NCI-H2029 (cell line): ENCODE results near the gene HERC6.
"Not testable (repeated sequence)": the region's sequence is repeated elsewhere in the genome, so short reads cannot be mapped to it uniquely, and the experiment has no call there.

ENCODE experiments used
- DNase-seq: peaks from one replicate; lab custom pipeline; 2025; lab: John Stamatoyannopoulos, UW

HERC6 gene

DNA sequence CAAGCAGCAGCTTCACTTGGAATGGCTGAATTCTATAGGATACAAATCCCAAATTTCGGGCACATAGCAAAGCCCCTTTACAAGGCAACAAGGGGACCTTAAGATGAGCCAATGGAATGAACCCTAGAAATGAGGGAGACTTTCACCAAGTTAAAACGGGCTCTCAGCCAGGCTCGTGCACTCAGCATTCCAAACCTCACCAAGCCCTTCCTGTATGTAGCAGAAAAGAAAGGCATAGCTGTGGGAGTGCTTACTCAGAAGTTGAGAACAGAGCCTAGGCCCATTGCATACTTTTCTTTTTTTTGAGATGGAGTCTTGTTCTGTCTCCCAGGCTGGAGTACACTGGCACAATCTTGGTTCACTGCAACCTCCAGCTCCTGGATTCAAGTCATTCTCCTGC lies 67.5 kb downstream of the HERC6 start:
- no peak for DNase-seq

DNA sequence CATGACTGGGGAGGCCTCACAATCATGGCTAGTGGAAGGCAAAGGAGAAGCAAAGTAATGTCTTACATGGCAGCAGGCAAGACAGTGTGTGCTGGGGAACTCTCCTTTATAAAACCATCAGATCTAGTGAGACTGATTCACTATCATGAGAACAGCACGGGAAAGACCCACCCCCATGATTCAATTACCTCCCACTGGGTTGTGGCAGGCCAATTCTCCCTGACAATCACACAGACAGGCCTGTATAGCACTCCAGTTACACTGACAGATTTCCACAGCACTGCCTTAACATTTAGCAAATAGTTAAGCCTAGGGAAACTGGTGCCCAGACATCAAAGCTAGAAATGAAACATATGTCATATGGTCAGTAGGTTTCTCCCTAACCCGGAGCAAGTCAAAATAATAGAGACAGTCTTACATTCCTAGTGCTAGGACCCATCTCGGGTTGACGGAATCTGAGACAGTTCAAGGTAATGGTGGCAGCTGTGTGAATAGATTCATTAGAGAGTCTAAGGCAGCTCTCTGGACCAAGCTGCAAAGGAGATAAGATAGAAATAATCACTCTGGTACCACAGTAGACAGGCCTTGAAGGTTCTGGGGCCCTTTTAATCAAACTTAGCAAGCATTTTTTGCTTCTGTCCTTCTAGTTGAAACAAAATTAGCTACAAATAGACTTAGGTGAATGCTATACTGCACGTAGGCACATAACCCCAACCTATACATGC lies 68.9 kb downstream of the HERC6 start:
- DNase-seq = no peak

DNA sequence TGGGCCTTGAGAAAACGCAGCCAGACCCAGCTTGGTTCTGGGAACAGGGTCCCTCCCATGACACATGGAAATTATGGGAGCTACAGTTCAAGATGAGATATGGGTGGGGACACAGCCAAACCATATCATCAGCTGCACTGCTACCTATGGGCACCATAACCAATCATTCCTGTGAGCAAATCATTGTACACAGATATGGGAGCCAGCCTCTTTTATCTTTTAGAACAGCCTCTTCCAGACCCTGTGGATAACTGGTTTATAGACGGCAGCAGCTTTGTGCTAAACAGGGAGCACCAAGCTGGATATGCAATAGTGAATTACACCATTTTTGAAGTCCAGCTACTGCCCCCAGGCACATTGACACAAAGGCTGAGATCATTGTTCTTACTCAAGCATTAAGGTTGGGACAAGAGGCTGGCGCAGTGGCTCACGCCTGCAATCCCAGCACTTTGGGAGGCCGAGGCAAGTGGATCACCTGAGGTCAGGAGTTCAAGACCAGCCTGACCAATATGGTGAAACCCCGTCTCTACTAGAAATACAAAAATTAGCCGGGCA lies 69.6 kb downstream of the HERC6 start:
- not testable (repeated sequence) for DNase-seq

DNA sequence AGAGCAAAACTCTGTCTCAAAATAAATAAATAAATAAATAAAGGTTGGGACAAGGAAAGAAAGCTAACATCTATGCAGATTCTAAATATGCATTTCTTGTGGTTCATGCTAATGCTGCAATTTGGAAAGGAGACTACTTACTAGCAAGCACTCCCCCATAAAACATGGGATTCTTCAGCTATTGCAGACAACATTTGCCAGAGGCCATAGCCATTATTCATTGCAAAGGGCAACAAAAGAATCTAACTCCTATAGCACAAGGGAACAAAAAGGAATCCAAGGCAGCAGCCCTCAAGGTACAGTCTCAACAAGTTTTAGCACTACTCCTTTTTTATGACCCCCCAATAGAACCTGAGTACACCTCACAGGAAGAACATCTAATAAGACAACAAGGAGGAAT lies 70.2 kb downstream of the HERC6 start:
- no peak for DNase-seq

DNA sequence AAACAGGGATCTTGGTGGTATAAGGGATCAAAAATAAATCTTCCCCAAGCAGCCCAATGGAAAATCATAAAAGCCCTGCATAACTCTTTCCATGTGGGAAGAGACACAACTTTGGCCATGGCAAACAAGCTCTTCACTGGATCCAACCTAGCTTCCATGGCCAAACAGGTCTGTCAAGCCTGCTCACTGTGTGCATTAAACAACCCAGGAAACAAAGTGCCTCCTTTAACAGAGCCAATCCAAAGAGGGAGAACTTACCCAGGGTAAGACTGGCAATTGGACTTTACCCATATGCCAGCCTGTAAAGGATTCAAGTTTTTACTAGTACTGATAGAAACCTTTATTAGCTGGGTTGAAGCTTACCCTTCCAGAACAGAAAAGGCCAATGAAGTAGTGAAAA lies 70.6 kb downstream of the HERC6 start:
- no peak for DNase-seq

DNA sequence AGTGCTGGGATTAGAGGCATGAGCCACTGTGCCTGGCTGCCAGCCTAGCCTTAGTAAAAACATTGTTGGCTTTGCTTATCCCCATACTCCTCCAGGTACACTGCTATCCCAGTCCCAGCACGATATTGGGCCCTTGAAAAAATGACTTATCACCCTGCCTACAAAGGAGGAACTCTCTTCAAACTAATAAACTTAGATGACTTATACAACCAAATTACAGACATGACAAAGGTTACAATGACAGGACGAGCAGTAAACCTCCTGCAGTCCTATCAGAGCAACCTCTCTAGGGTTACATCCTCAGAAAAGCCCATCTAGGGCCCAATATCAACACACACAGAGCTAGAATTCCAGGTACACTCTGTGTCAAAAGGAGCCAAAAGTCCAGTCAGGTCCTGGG lies 72.6 kb downstream of the HERC6 start:
- DNase-seq = no peak

DNA sequence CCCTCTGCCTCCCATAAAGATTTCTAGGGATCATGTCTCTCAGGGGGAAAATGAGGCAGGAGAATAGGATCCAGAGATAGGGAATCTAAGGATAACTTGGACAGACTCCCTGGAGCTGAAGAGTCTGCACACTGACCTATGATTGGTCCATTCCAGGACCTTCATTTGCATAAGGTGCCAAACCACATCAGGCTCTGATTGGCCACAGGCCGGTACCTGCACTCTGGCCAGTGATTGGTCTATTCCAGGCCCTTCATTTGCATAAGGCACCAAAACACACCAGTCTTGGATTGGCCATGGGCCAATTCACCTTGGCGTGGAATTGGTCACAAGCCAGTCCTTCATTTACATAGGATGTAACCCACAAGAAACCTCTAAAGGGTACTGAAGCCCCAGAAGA lies 74.3 kb downstream of the HERC6 start:
- no peak for DNase-seq

DNA sequence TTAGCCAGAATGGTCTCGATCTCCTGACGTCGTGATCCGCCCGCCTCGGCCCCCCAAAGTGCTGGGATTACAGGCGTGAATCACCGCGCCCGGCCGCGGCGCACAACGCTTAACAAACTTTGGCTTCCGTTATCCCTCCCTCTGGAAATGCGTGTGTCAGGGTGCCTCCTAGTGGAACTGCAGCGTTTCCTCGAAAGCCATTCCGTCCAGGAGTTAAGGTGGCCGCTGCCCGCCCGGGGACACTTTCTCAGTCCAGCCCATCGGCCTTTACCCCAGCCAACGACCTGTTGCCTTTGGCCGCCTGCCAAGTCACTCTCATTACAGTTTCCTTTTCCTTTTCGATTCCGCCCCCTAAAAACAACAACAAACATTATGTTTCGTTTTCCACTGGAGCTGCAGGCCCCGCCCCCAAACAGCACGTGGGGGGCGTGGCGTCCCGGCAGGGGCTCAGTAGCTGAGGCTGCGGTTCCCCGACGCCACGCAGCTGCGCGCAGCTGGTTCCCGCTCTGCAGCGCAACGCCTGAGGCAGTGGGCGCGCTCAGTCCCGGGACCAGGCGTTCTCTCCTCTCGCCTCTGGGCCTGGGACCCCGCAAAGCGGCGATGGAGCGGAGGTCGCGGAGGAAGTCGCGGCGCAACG lies 78.1 kb downstream of the HERC6 start, which contains the start of gene HERC5:
Gene HERC5 (plus strand): TSS at position 450 of the 637 bp plus-strand sequence. CDS start 151 bp downstream, at position 601.
- peak; percentile 85 for DNase-seq

DNA sequence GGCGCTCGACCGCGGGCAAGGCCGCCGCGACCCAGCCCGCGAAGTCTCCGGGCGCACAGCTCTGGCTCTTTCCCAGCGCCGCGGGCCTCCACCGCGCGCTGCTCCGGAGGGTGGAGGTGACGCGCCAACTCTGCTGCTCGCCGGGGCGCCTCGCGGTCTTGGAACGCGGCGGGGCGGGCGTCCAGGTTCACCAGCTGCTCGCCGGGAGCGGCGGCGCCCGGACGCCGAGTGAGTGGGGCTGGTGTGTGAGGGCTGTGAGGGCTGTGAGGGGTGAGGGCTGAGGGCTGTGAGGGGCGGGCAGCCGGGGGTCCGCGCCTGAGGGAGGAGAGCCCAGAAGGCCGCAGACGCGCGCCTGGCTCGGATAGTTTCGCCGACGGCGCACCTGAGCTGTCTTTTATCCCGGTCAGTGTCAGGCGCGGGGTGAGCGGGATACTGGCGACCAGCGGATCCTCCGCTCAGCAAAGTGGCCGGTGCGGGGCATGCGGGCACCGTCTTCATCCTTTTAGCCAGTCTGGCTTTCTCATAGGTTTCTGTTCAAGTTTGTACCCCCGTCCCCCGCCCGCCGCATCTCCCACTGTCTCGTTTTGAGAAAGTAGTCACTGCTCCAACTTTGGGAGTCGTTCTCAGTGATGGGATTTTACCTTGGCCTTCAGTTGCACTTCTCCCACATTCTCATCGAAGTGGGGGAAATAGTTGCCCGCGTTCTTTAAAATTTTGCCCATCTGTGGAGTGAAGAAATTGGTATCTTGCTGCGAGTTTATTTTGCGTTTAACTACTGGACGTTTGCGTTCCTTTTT lies 78.9 kb downstream of the HERC6 start:
- peak; percentile 43 for DNase-seq

DNA sequence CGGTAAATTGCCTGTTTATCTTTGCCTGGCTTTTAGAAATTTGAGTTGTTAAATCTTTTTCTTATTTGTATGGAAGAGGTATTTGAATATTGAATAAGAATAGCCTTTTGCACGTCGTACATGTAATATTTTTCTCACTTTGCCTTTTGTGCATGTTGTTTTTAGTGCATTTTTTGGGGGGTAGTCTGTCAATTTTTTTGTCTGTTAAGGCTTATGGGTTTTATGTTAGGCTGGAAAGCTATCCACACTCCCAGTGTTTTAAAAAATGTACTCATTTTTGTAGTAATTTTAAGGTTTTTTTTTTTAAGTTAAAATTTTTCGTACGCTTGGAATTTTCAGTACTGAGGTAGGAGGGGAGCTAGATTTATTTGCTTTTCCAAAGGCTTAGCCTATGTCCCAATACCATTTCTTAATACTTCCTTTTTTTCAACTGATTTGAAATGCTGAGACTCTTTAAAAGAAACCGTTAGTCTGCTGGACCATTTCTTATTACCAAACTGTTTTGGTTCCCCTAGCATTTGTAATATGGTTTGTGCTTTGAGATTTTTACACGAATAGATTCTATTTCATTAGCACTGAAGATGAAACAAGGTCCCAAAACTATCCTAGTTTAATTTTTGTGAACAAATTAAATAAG lies 79.6 kb downstream of the HERC6 start:
- no peak for DNase-seq

DNA sequence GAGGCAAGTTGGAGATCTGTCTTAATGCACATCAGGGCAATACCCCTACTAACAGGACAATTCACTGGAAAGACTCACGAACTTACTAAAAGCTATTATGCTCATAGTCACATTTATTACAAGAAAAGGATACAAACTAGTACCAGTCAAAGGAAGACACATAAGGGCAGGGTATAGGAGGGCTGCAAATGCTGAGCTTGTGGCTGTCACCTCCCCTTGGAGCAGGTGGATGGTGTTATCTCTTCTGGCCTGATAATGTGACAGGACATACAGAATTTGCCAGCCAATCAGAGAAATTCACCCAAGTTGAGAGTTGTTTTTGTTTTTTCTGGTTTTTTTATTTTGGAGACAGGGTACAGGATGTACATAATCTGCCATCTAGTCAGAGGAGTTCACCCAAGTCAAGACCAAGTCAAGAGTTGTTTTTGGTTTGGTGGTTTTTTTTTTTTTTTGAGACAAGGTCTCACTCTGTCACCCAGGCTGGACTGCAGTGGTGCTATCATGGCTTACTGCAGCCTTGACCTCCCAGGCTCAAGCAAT lies 87.1 kb downstream of the HERC6 start:
- no peak for DNase-seq

DNA sequence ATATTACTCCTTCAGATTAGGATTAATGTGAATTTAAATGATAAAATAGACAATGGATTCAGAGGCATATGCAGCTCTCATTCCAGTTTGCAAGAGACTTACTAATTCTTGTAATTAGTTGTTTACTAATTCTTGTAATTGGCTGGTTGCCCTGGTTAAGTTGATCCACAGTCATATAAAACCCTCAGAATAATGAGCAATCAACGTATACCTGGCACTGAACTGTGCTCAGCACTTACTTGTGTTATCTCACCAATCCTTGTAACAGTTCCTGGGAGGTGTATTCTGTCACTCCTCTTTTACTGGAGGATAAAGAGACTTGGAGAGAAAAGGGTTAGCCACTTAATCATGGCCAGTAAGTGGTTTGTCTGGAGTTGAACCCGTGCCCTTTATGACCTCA lies 88.7 kb downstream of the HERC6 start:
- no peak for DNase-seq

DNA sequence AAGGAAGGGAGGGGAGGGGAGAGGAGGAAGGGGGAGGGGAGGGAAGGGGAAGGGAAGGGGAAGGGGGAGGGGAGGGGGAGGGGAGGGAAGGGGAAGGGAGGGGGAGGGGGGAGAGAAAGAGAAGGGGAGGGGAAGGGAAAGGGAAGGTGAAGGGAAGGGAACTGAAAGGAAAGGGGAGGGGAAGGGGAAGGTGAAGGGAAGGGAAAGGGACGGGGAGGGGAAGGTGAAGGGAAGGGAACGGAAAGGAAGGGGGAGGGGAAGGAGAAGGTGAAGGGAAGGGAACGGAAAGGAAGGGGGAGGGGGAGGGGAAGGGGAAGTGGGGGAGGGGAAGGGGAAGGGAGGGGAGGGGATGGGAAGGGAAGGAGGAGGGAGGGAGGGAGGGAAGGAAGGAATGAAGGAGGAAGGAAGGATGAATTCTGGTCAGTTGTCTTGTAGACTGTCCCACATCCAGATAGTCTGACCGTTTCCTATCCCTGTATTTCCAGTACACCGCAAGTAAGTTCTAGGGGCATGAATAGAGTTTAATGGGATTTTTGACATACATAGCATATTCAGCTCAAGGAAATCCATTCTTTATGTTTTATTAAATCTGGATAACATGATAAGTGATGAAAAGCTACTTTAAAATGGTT lies 98.7 kb downstream of the HERC6 start:
- no peak for DNase-seq

DNA sequence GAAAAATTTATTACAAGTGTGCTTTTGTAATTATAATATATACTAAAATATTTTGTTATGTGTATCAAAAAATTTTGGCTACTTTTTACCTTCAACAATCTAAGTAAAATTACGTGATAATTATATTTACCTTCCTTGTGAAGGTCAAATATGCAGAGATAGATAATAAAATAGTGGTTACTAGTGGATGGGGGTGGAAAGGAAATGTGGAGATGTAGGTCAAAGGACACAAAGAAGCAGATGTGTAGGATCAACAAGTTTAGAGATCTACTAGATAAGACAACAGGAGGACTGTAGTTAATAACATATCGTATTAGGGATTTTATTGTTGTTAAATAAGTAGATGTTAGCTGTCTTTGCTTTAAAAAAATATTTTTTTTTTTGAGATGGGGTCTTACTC lies 99.6 kb downstream of the HERC6 start:
- no peak for DNase-seq

DNA sequence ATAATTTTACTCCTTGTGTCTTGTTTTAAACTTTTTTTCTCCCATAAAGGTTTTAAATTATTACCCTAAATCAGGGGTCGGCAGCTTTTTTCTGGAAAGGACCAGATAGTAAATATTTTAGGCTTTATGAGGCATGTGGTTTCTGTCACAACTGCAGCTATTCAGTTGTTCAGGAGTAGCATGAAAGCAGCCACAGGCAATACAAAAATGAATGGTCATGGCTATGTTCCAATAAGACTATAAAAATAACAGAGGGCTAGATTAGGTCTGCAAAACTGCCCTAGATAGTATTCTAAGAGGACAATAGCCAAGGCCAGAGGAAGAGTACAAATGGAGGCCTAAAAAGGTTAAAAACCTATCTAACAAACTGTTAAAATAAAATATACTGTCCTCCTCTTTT lies 102.9 kb downstream of the HERC6 start:
- DNase-seq = no peak

DNA sequence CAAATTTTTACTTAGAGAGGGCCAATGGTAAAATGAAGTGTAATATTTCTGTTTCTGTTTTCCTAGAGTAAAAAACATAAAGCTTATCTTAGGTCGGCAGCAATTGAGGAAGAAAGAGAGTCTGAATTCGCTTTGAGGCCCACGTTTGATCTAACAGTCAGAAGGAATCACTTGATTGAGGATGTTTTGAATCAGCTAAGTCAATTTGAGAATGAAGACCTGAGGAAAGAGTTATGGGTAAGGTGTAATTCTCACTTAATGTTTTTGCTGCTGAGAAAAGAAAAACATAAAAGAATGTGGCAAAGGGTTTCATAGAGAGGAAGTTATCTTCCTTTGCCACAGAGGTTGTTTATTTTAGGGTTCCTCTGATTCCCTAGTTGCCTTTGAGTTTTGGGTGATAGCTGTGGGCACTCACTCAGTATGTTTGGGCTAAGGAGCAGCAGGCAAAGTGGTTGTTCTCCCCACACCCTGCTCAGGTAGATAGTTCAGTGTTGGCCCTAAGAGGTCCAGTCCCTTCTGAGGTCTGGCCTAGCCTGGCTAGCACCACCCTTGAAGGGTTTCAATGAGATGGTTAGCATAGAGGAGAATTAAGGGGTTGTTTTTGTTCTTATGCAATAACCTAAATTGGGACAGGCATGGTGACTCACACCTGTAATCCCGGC lies 110.6 kb downstream of the HERC6 start:
- no peak for DNase-seq
